H1 (cell line): ENCODE data around the gene TPO. TPM values are rescaled to one million over a fixed set of nuclear protein-coding genes. Genes with fewer than 3 reads are reported as not detected.

Experiments used
- CTCF ChIA-PET: fragments of 300-600 bp; sonication (Branson Sonifier 250); formaldehyde crosslinking; loops from one replicate; lab custom pipeline; 2021; ENCODE audit not compliant: partially characterized antibody; lab: Charles Lee
- POLR2A ChIA-PET: fragments of 300-600 bp; sonication (Branson Sonifier 250); formaldehyde crosslinking; loops from one replicate; lab custom pipeline; 2021; ENCODE audit warnings: inconsistent platforms; ENCODE audit not compliant: partially characterized antibody; lab: Charles Lee
- DNase-seq, 2 experiments: peaks; one replicate each; pipeline versions ENCODE4 v3.0.0 to v3.0.0-alpha.2; 2010 to 2022; ENCODE audit warnings: low spot score in 2 of 2, low read depth in 1 of 2, mixed read lengths in 1 of 2
- FAIRE-seq: peaks from 2 replicates; lab custom pipeline; 2011; peaks lifted over from hg19 to GRCh38; lab: Jason Lieb, UNC
- H2AFZ ChIP-seq: 2 replicates; pipeline ENCODE4 v1.8.1; 2012; ENCODE audit warnings: low read length, inconsistent platforms
- H2AK5ac ChIP-seq: 2 replicates; pipeline ENCODE4 v1.6.1; 2013; ENCODE audit warnings: low read depth, low read length
- H2BK120ac ChIP-seq: replicated peaks from 2 replicates; pipeline ENCODE3; 2013; ENCODE audit warnings: low read depth, low read length, inconsistent platforms
- H2BK12ac ChIP-seq: 2 replicates; pipeline ENCODE4 v1.6.1; 2013; ENCODE audit warnings: low read depth, low read length
- H2BK15ac ChIP-seq: 2 replicates; pipeline ENCODE4 v1.6.1; 2013; ENCODE audit warnings: low read length
- H2BK20ac ChIP-seq: 2 replicates; pipeline ENCODE4 v1.6.1; 2013; ENCODE audit warnings: low read length
- H2BK5ac ChIP-seq: 2 replicates; pipeline ENCODE4 v1.6.1; 2013; ENCODE audit warnings: low read depth, low read length
- H3K14ac ChIP-seq: 2 replicates; pipeline ENCODE4 v1.6.1; 2013; ENCODE audit warnings: inconsistent platforms; ENCODE audit not compliant: insufficient read length
- H3K18ac ChIP-seq: 2 replicates; pipeline ENCODE4 v1.6.1; 2013; ENCODE audit warnings: low read length; ENCODE audit errors: extremely low read depth
- H3K23ac ChIP-seq: 2 replicates; pipeline ENCODE4 v1.6.1; 2013; ENCODE audit warnings: inconsistent platforms; ENCODE audit not compliant: insufficient read length
- H3K23me2 ChIP-seq: 2 replicates; pipeline ENCODE4 v1.6.1; 2013; ENCODE audit warnings: low read depth, low read length
- H3K27ac ChIP-seq: 2 replicates; pipeline ENCODE4 v1.6.1; 2011; ENCODE audit warnings: low read depth, low read length, inconsistent platforms
- H3K27me3 ChIP-seq, 4 experiments: replicated peaks in 1 of 4; 1 replicate in 1 of 4; 2 replicates in 3 of 4; pipeline versions ENCODE4 v1.6.1 to v1.8.1; 2011 to 2013; ENCODE audit warnings: low read length in 3 of 4, mild to moderate bottlenecking in 3 of 4, inconsistent platforms in 2 of 4, mixed read lengths in 2 of 4, moderate library complexity in 1 of 4; ENCODE audit not compliant: control insufficient read depth in 3 of 4, insufficient read depth in 3 of 4; ENCODE audit errors: extremely low read depth in 1 of 4
- H3K36me3 ChIP-seq, 4 experiments: 2 replicates each; pipeline versions ENCODE4 v1.6.1 to v1.8.1; 2011 to 2013; ENCODE audit warnings: mild to moderate bottlenecking in 4 of 4, low read length in 3 of 4, moderate library complexity in 2 of 4, control low read depth in 1 of 4, inconsistent platforms in 1 of 4; ENCODE audit not compliant: insufficient read depth in 4 of 4, control insufficient read depth in 2 of 4
- H3K4ac ChIP-seq: replicated peaks from 2 replicates; pipeline ENCODE3; 2013; ENCODE audit warnings: low read length, low read depth, mixed read lengths, inconsistent platforms; ENCODE audit not compliant: insufficient read length
- H3K4me1 ChIP-seq, 4 experiments: replicated peaks in 1 of 4; 1 replicate in 1 of 4; 2 replicates in 3 of 4; pipeline versions ENCODE4 v1.6.1 to v1.8.1; 2011 to 2013; ENCODE audit warnings: low read length in 3 of 4, inconsistent platforms in 2 of 4, mixed read lengths in 1 of 4; ENCODE audit not compliant: insufficient read depth in 4 of 4, control insufficient read depth in 3 of 4
- H3K4me2 ChIP-seq, 2 experiments: 2 replicates each; pipeline versions ENCODE4 v1.6.1 to v1.8.1; 2011 to 2013; ENCODE audit warnings: low read depth in 2 of 2, low read length in 2 of 2, control low read depth in 1 of 2, inconsistent platforms in 1 of 2, mild to moderate bottlenecking in 1 of 2; ENCODE audit not compliant: insufficient read depth in 1 of 2
- H3K4me3 ChIP-seq, 4 experiments: fragments of 200-600, 300-600 bp in 1 of 4; sonication (generic), shearing (Covaris generic), sonication (Bioruptor Twin) in 1 of 4; 2 replicates each; pipeline versions ENCODE4 v1.5.1 to v1.8.1; 2011 to 2016; ENCODE audit warnings: low read length in 4 of 4, low read depth in 3 of 4, control low read depth in 2 of 4, inconsistent platforms in 2 of 4, mild to moderate bottlenecking in 2 of 4, mixed read lengths in 1 of 4, moderate library complexity in 1 of 4; ENCODE audit not compliant: insufficient read depth in 2 of 4; ENCODE audit errors: extremely low read depth in 1 of 4
- H3K56ac ChIP-seq: replicated peaks from 2 replicates; pipeline ENCODE3; 2013; ENCODE audit warnings: low read depth, mild to moderate bottlenecking, mixed read lengths, low read length, inconsistent platforms; ENCODE audit not compliant: insufficient read length
- H3K79me1 ChIP-seq: 2 replicates; pipeline ENCODE4 v1.6.1; 2013; ENCODE audit warnings: low read depth, low read length, control low read depth
- H3K79me2 ChIP-seq, 2 experiments: 2 replicates each; pipeline versions ENCODE4 v1.6.1 to v1.8.1; 2012 to 2013; ENCODE audit warnings: low read length in 2 of 2, mild to moderate bottlenecking in 2 of 2, inconsistent platforms in 1 of 2; ENCODE audit not compliant: insufficient read depth in 2 of 2, control insufficient read depth in 1 of 2
- H3K9ac ChIP-seq, 4 experiments: replicated peaks in 1 of 4; 1 replicate in 1 of 4; 2 replicates in 3 of 4; pipeline versions ENCODE4 v1.6.1 to v1.8.1; 2011 to 2013; ENCODE audit warnings: low read depth in 3 of 4, low read length in 3 of 4, control low read depth in 2 of 4, mild to moderate bottlenecking in 2 of 4, moderate library complexity in 2 of 4, inconsistent platforms in 1 of 4; ENCODE audit errors: extremely low read depth in 1 of 4
- H3K9me3 ChIP-seq, 2 experiments: 2 replicates each; pipeline versions ENCODE4 v1.6.1 to v1.8.1; 2012 to 2013; ENCODE audit warnings: mild to moderate bottlenecking in 2 of 2, moderate library complexity in 2 of 2, control low read depth in 1 of 2, inconsistent platforms in 1 of 2, low read depth in 1 of 2, low read length in 1 of 2, mixed read lengths in 1 of 2; ENCODE audit not compliant: insufficient read depth in 2 of 2
- H4K20me1 ChIP-seq, 2 experiments: replicated peaks in 1 of 2; 2 replicates each; pipeline versions ENCODE3 to v1.8.1; 2011 to 2013; ENCODE audit warnings: inconsistent platforms in 2 of 2, low read length in 2 of 2, mild to moderate bottlenecking in 1 of 2; ENCODE audit not compliant: insufficient read depth in 2 of 2, control insufficient read depth in 1 of 2
- H4K5ac ChIP-seq: 2 replicates; pipeline ENCODE4 v1.6.1; 2013; ENCODE audit warnings: low read length, low read depth, mixed read lengths, inconsistent platforms; ENCODE audit not compliant: insufficient read length
- H4K8ac ChIP-seq: 2 replicates; pipeline ENCODE4 v1.8.0; 2013; ENCODE audit warnings: mild to moderate bottlenecking, moderate library complexity, low read length, inconsistent platforms; ENCODE audit not compliant: insufficient read depth; ENCODE audit errors: extremely low read depth
- H4K91ac ChIP-seq: replicated peaks from 2 replicates; pipeline ENCODE3; 2013; ENCODE audit warnings: low read length, mixed read lengths, inconsistent platforms; ENCODE audit not compliant: insufficient read length
- CHD1 ChIP-seq: IDR thresholded peaks from 2 replicates; pipeline ENCODE4 v1.6.1; 2012; ENCODE audit warnings: low read depth, low read length, improper control_type of control experiment
- CTBP2 ChIP-seq: IDR thresholded peaks from 2 replicates; pipeline ENCODE4 v1.7.0; 2011; ENCODE audit warnings: borderline replicate concordance, mild to moderate bottlenecking, moderate library complexity, mixed read lengths, low read length; ENCODE audit not compliant: insufficient read depth, insufficient read length
- EGR1 ChIP-seq: IDR thresholded peaks from 2 replicates; pipeline ENCODE4 v1.6.1; 2011; ENCODE audit warnings: low read depth, low read length, borderline replicate concordance
- JUND ChIP-seq: IDR thresholded peaks from 2 replicates; pipeline ENCODE4 v1.6.1; 2011; ENCODE audit warnings: mild to moderate bottlenecking, improper control_type of control experiment, low read length
- KDM5A ChIP-seq: fragments of 200-600 bp; IDR thresholded peaks from 2 replicates; pipeline ENCODE4 v1.7.1; 2012; ENCODE audit warnings: mild to moderate bottlenecking, low read length, inconsistent platforms, mixed read lengths
- NRF1 ChIP-seq: IDR thresholded peaks from 2 replicates; pipeline ENCODE4 v1.6.1; 2011; ENCODE audit warnings: mild to moderate bottlenecking, low read depth, low read length, improper control_type of control experiment
- RAD21 ChIP-seq, 2 experiments: IDR thresholded peaks in 1 of 2; conservative IDR thresholded peaks in 1 of 2; 2 replicates each; pipeline ENCODE4 v1.6.1; 2011; ENCODE audit warnings: low read depth in 2 of 2, low read length in 2 of 2, improper control_type of control experiment in 1 of 2, inconsistent platforms in 1 of 2, mild to moderate bottlenecking in 1 of 2, moderate library complexity in 1 of 2
- SP1 ChIP-seq: IDR thresholded peaks from 2 replicates; pipeline ENCODE4 v1.6.1; 2011; ENCODE audit warnings: low read depth, low read length
- SUZ12 ChIP-seq: fragments of 200-600 bp; sonication (generic); IDR thresholded peaks from 2 replicates; pipeline ENCODE4 v1.6.1; 2012; ENCODE audit warnings: mild to moderate bottlenecking, inconsistent platforms, low read length, moderate library complexity, mixed read lengths
- TAF7 ChIP-seq: optimal IDR thresholded peaks from 2 replicates; pipeline ENCODE3; 2011; ENCODE audit warnings: low read depth, mild to moderate bottlenecking, inconsistent platforms, low read length, moderate library complexity, borderline replicate concordance
- TEAD4 ChIP-seq: IDR thresholded peaks from 2 replicates; pipeline ENCODE4 v1.6.1; 2012; ENCODE audit warnings: low read depth, low read length, inconsistent platforms, mixed read lengths
- ZNF274 ChIP-seq: IDR thresholded peaks from 2 replicates; pipeline ENCODE4 v1.7.0; 2012; ENCODE audit warnings: low read length, borderline replicate concordance; ENCODE audit errors: extremely low read depth
- WGBS, 2 experiments: shearing (Covaris generic) in 1 of 2; methylation state at CpG; one replicate each; pipeline versions ENCODE4 v1.1.6 to v1.1.7; 2013 to 2015; ENCODE audit warnings: low lambda C conversion rate in 2 of 2, mixed read lengths in 2 of 2, inconsistent platforms in 1 of 2, low coverage in 1 of 2, missing lambda C conversion rate in 1 of 2; ENCODE audit not compliant: insufficient replicate concordance in 2 of 2, insufficient coverage in 1 of 2, insufficient read length in 1 of 2; ENCODE audit errors: extremely low coverage in 1 of 2, missing lambda C conversion rate in 1 of 2; 5-methylcytosine and 5-hydroxymethylcytosine counted together
- polyA plus RNA-seq, 7 experiments: library from polyadenylated mRNA; depleted of rRNA in 3 of 7; stranded (reverse) in 5 of 7; unstranded in 2 of 7; fragments of >200 nt in 5 of 7; fragments of 200-250 nt in 2 of 7; gene quantifications; 1 replicate in 5 of 7; 2 replicates in 1 of 7; 4 replicates in 1 of 7; pipeline versions ENCODE4 v1.2.1 to v1.2.3, GENCODE V29; 2011 to 2013; ENCODE audit warnings: missing spikeins in 2 of 7, mixed read lengths in 2 of 7
- total RNA-seq: library from RNA; stranded (reverse); fragmentation: NEBNext Ultra II Directional; extraction: Animal tissue kit (Norgen Biotek cat#: 25700); gene quantifications from 2 replicates; pipeline ENCODE4 v1.2.1, GENCODE V29; 2021

Gene TPO
- total and polyA plus RNA-seq, 2 of the 8 experiments (the other 6 are each of a cell fraction or from before 2014, with no cell fraction given): not detected

DNA sequence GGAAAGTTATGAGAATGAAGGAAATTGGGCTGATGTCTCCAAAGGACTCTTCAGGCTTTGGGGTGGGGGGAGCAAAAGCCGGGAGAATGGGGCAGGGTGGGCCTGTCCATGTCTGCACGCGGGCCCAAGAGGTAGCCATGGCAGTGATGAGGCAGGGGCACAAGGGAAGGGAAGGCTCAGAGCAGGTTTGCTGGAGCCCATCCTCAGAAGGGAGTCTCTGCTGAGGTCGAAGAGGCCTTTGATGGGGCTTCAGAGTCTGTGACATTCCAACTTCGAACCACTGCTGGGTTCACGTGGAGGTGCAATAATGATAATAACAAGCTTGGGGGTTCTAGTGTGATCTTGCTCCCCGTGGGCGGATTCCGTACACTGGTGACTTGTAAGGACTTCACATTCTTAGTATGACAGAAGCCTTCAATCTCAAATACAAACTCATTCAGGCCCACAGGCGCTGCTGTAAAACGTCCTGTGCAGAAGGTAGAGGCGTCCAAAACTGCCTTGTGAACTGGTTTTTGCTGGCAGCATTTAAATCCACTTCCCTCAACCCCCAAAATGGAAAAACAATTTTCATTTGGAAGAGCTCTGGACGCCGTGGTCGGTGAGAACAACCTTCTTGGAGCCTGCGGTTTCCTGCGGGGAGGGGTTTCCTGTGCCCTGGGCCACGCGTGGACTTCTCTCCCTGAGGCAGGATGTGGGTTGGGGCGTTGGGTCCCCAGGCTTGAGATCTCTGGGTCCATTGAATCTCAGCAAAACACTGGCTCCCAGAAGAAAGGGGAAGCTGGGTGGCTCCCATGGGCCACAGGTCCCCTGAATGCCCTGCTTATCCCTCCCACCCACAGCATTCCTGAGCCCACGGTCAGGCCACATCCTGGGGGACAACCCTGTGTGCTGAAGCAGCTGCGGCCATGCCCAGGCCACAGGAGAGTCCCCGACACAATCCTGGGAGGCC, 151.0 kb downstream of the TPO start:
- Histone ChIP-seq H3K23ac (no peak overlapping the region), H4K20me1 (no peaks in the 10 kb centered on the region), H3K27ac (no peak overlapping the region), H3K9ac (no peak overlapping the region), H4K91ac (no peak overlapping the region), H3K36me3 (no peaks in the 10 kb centered on the region), H2BK120ac (no peak overlapping the region), H3K4me1 (peaks cover 0 to 4% (median under 1%) of the 10 kb centered on the region in 4 experiments; a peak in 1 of 7 replicates), H3K4me2 (no peak overlapping the region), H3K23me2 (no peaks in the 10 kb centered on the region), H3K27me3 (no peaks in the 10 kb centered on the region), H3K79me1 (no peaks in the 10 kb centered on the region), H4K5ac (no peak overlapping the region), H4K8ac (no peak overlapping the region), H2AFZ (no peak overlapping the region), H3K9me3 (peaks cover 2 to 6% of the 10 kb centered on the region in 2 experiments; a peak in 2 of 4 replicates), H3K79me2 (no peaks in the 10 kb centered on the region), H2BK12ac (no peak overlapping the region), H3K18ac (no peak overlapping the region), H2BK20ac (no peak overlapping the region), H2BK5ac (no peak overlapping the region), H3K14ac (no peak overlapping the region), H3K4ac (no peak overlapping the region), H3K56ac (no peak overlapping the region), H3K4me3 (no peak overlapping the region), H2AK5ac (no peak overlapping the region), H2BK15ac (no peak overlapping the region)
- no peak for FAIRE-seq
- no peak for DNase-seq
- POLR2A ChIA-PET: no interaction called here
- 89% methylated on average over 21 of the region's 23 CpGs; no CpG with 5 or more reads in 1 of the 2 experiments for WGBS, 2 experiments
- CTCF ChIA-PET: interaction anchor here (1.7 to 2.5 kb wide), 3 partner anchors 10 to 187 kb away, joined by 3 to 11 read pairs (median 3); no protein-coding TSS in a partner anchor
- TF ChIP-seq JUND (no peak), RAD21 (IDR thresholded peaks at IDR 0.05 in 1 of 2, conservative IDR thresholded peaks at IDR 0.05 in 1 of 2; ENCODE audit: low read depth in 2 of 2, low read length in 2 of 2) (no peak), TEAD4 (no peak), KDM5A (no peak), EGR1 (no peak), CHD1 (no peak), ZNF274 (no peak), CTBP2 (no peak), NRF1 (no peak), SP1 (no peak), TAF7 (no peak), SUZ12 (no peak)
